Ishikawa (cell line): ENCODE data around the gene MTA1.
A peak's percentile ranks its signal among the peaks of the same experiment; 100 is the strongest.

Source experiments
- CEBPB ChIP-seq: IDR thresholded peaks from 2 replicates; pipeline ENCODE4 v1.6.1; 2012
- CREB1 ChIP-seq: IDR thresholded peaks from 2 replicates; pipeline ENCODE4 v1.6.1; 2012; ENCODE audit warnings: low read depth
- EP300 ChIP-seq: IDR thresholded peaks from 2 replicates; pipeline ENCODE4 v1.6.1; 2012; ENCODE audit warnings: borderline replicate concordance
- MAX ChIP-seq: IDR thresholded peaks from 2 replicates; pipeline ENCODE4 v1.6.1; 2012
- NFIC ChIP-seq: IDR thresholded peaks from 2 replicates; pipeline ENCODE4 v1.6.1; 2012
- RAD21 ChIP-seq: IDR thresholded peaks from 2 replicates; pipeline ENCODE4 v1.6.1; 2012; ENCODE audit warnings: low read depth
- REST ChIP-seq: IDR thresholded peaks from 2 replicates; pipeline ENCODE4 v1.6.1; 2012; ENCODE audit warnings: low read depth, mild to moderate bottlenecking
- TAF1 ChIP-seq: IDR thresholded peaks from 2 replicates; pipeline ENCODE4 v1.6.1; 2012; ENCODE audit warnings: low read depth, mild to moderate bottlenecking
- YY1 ChIP-seq: IDR thresholded peaks from 2 replicates; pipeline ENCODE4 v1.6.1; 2012; ENCODE audit warnings: low read depth
- ZBTB7A ChIP-seq: IDR thresholded peaks from 2 replicates; pipeline ENCODE4 v1.6.1; 2012; ENCODE audit warnings: low read depth

GRCh38 chr14:105467249-105467941 is 47.8 kb downstream of the MTA1 start:
- TF ChIP-seq MAX (peak; percentile 52; the same call in 1 of the 2 replicates), YY1 (no peak), CEBPB (no peak), EP300 (no peak; the same call in 1 of the 2 replicates), NFIC (peak; percentile 60; the same call in 1 of the 2 replicates), REST (no peak), CREB1 (no peak), TAF1 (no peak), RAD21 (no peak), ZBTB7A (no peak; the same call in 1 of the 2 replicates)
